ENCODE measurements around the gene KHK.

The KHK gene

DNA sequence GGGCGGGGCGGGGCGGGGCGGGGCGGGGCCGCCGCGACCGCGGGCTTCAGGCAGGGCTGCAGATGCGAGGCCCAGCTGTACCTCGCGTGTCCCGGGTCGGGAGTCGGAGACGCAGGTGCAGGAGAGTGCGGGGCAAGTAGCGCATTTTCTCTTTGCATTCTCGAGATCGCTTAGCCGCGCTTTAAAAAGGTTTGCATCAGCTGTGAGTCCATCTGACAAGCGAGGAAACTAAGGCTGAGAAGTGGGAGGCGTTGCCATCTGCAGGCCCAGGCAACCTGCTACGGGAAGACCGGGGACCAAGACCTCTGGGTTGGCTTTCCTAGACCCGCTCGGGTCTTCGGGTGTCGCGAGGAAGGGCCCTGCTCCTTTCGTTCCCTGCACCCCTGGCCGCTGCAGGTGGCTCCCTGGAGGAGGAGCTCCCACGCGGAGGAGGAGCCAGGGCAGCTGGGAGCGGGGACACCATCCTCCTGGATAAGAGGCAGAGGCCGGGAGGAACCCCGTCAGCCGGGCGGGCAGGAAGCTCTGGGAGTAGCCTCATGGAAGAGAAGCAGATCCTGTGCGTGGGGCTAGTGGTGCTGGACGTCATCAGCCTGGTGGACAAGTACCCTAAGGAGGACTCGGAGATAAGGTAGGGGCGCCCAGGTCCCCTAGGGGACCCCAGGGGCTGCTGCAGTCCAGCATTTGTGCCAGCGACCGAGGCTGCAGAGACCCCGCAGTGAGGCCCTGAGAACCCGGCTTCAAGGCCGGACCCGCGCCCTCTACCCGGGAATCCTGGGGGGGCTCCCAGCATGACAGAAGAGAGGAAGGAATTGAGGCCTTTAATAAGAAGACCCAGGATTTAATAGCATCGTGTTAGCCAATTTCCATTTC lies at the start of gene KHK:
TSS of gene KHK (plus strand) at position 49 of the 870 bp plus-strand sequence. CDS start at position 537, 488 bp downstream.
- DNase-seq = no peak

DNA sequence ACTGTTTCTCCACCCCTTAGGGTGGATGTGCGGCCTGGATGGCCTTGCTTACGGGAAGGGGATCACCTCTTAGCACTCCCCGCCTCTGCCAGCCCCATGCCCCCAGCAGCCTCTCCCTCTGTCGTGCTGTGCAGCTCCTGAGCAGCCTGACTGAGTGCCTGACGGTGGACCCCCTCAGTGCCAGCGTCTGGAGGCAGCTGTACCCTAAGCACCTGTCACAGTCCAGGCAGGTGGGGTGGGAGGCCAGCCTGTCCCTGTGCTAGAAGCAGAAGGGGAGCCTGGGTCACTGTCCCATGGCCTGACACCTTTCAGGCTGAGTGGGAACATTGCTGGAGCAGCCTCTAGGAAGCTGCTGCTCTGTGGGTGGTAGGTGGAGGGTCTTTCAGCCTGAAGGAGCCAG lies 48.6 kb upstream of the KHK start:
- no peak for DNase-seq

DNA sequence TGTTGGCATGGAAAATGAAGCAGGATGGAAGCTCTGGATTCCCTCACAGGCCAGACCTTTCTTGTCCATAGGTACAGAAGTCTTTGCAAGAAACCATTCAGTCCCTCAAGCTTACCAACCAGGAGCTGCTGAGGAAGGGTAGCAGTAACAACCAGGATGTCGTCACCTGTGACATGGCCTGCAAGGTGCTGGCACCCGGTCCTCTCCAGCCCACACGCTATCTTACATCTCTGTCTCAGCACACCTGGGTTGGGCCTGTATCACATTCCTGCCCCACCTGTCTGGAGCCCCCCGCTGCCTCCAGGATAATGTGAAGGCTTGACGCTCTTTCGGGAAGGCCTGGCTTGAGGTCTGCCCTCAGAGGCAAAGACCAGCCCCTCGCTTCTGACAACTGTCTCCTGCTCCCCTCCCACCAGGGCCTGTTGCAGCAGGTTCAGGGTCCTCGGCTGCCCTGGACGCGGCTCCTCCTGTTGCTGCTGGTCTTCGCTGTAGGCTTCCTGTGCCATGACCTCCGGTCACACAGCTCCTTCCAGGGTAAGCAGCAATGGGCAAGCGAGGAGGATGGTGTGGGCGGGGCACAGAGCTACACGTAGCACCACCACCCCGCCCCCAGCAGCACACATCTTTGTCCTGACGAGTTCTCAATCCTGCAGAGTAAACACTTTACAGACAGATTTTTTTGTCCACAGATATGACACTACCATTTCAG lies 47.8 kb upstream of the KHK start:
- no peak for DNase-seq

DNA sequence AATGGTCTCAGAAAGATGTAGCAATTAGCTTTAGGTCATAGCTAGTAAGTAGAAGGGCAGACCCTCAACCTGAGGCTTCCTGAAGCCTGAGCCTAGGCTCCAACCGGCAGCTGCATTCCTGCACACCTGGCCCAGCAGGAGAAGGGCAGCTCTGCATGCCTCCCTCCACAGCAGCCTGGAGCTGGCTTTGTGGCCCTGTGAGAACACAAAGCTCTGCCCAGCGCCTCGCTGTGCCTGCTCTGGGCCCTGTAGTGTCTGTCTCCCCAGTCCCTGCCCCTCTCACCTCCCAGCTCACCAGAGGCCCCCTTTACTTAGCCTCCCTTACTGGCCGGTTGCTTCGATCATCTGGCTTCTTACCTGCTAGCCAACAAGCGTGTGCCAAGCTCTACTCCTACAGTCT lies 47.1 kb upstream of the KHK start:
- no peak for DNase-seq

DNA sequence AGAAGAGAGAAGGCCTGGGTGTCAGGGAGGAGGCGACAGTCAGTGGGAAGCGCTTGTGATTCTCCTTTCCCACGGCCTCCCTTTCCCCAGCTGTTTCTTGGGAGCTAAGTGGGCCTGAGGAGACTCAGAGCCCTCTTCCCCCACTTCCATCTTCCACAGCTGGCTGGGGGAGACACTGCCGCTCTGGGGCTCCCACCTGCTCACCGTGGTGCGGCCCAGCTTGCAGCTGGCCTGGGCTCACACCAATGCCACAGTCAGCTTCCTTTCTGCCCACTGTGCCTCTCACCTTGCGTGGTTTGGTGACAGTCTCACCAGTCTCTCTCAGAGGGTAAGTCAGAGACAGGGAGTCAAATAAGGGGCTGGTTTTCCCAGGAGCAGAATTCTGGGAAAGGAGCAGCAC lies 46.7 kb upstream of the KHK start:
- DNase-seq = no peak

DNA sequence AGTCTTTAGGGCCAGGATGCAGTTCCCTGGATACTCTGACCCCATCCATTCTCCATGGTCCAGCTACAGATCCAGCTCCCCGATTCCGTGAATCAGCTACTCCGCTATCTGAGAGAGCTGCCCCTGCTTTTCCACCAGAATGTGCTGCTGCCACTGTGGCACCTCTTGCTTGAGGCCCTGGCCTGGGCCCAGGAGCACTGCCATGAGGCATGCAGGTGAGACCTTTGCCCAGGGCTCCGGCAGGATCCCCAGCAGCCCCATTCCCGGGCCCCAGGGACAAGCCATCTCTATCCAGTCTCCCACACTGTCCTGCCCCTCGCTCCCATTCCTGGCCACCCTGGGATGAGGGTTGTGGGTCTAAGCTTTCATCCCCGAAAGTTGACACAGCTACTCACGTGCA lies 46.3 kb upstream of the KHK start:
- no peak for DNase-seq

DNA sequence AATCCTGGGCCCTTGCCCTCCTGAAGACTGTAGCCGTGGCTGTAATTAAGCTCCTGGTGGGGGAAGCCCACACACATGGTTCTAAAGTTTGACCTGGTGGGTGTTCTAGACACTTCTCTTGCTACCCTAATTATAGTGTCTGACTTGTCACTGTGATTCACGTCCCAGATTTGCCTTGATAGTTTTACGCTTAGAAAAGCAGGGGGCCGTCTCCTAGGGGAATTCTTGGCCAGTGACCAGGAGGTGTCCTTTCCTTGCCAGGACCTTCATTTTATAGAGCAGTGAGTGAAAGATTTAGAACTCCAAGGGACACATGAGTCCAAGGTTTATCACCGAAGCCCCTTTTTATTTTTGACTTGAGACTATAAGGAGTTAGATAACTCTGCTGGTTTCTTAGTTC lies 44.8 kb upstream of the KHK start:
- no peak for DNase-seq

DNA sequence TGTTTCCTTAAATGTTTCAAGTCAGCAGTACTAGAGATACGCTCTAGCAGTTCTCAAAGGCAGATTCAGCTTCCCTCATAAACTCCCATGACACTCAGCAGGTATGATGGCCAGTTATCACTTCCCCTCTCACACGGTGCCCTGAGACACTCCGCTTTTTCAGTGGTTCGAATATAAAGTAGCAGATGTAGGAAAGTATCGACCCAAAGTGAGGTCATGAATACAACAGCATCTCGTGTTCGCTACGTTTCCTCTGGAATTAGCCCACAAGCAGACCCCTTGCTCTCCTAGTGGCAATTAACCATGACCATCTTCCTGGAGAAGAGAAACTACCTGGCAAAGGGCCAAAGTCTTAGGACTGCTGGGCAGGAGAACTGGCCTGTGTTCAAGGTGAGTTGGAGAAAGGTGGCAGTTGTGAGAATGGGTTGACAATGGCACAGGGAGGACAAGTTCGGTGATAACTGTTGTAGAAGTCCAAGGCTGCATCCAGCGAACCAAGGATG lies 44.4 kb upstream of the KHK start:
- DNase-seq = no peak

DNA sequence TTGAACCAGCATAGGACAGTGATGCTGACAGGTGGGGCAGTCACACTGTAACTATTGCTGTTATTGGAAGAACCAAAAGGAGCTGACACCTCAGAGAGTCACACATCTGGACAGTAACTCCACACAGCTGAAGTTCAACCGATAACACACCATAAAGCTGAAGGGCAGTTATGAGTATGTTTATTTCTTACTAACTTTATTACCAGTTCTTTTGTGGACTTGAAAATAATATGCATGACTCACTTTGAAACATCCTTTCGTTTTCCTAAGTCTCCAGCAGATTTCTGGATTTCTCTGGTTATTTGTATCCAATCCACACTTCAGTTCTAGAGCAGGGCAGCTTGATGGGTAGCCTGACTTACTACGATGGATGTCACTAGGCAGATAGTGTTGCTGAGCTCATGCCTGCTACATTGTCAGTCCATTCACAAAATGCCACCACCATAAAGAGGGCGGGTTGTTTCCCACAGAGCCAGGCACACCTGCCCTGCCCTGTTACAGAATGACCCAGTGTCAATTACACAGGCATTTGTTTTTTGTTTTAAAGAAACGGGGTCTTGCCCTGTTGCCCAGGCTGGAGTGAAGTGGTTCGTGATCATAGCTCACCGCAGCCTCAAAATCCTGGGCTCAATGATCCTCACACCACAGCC lies 43.5 kb upstream of the KHK start:
- no peak for DNase-seq

DNA sequence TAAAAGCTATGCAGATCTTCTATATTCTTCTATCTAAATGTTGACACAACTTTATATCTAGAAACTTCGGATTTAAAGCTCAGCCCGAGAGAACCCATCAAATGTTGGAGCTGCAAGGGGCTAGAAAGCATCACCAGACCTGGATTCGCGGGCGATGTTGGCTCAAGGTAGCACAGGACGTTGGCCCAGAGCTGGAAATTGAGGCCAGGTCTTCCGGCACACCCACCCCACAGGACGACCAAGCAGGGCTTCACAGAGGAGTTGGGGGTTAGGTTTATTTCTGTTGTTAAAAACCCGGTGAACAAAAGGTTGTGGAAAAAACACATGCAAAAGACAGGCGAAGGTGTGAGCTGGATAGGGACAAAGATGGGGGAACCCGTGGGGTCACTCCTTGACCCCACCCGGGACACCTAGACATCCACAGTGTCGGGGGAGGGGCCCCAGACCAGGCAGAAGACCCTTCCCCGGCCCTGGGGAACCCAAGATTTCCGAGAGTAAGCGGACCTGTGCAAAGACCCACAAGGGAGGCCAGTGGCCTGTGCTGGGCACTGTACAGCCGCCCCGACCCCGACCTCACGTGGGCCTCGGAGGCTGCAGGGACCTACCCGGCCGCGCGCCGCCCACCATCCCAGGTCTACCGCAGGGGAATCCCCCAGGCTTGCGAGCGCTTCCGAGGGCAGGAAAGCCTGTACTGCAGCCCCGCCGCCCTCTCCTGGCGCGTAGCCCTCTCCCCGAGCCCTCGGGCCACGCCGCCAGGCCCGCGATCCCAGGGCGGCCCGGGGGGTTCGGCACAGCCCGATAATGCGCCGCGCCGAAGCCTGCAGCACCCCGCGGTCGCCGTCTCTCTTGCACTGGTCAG lies 36.9 kb upstream of the KHK start:
- no peak for DNase-seq

DNA sequence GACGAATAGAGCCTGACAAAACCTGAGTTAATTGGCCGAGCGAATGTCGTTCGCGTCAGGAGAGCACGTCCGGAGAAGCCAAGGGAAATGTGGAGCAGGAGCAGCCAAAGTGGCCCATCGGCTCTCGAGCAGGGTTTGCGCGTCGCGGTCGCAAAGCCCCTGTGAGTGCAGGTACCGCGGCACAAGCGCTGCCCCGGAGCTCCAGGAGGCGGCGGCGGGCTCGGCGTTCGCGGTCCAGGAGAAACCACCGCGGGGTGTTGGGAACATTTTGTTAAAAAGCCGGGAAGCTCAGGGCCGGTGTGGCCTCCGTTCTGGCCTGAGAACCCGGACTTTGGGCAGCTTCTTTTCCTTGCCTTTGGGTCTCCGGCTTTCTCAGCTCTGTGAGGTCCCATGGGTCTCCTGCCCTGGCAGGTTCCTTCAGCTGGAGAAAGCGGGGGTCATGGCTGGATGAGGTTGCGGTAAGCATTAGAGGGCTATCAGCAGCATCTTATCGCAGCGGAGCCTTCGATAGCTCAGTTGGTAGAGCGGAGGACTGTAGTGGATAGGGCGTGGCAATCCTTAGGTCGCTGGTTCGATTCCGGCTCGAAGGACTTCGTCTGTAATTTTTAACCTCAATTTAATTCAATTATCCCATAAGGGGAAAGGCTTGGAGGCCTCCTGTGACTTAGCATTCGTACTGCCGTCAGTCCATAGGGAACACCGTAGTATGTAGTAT lies 36.1 kb upstream of the KHK start:
- peak; percentile 93 for DNase-seq

DNA sequence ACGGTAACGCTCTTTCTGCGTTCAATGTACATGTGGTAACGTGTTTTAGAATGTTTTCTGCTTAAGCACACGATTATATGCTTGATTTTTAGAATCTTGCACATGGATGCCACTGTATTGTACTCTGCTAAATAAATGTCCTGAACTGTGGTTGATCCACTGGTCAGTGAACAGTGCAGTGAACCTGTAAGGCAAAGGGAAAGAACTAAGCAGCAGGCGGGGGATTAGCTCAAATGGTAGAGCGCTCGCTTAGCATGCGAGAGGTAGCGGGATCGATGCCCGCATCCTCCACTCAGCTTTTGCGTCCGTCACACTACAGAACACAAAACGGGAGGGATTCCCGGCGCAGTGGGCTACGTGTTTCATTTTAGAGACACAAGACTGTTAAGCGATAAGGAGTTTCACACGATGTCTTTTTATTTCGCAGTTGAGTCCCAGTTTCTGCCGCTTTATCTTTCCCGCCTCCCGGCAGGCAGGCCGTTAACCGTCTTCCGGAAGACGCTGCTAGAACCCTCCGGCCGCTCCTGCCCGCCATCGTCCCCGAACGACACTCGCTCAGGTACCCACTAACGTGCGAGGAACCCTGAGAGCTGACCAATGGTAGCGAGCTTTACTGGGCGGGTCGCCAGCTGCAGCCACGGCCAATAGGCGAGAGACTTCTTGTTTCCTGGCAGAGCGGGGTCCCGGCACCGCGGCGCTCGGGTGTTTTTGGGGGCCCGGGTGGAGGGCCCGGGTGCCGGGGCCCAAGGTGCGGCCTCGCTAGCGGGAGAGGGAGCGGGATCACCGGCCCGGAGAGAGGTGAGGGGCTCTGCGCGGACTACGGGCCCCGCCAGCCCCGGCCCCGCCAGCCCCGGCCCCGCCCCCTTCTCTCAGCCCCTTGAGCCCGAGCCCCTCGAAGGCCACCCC lies 35.3 kb upstream of the KHK start, which contains the start of gene AGBL5:
TSS of gene AGBL5 (plus strand) at position 673 of the 906 bp plus-strand sequence. CDS start 1,291 bp downstream, outside the sequence.
- DNase-seq = peak; percentile 97

DNA sequence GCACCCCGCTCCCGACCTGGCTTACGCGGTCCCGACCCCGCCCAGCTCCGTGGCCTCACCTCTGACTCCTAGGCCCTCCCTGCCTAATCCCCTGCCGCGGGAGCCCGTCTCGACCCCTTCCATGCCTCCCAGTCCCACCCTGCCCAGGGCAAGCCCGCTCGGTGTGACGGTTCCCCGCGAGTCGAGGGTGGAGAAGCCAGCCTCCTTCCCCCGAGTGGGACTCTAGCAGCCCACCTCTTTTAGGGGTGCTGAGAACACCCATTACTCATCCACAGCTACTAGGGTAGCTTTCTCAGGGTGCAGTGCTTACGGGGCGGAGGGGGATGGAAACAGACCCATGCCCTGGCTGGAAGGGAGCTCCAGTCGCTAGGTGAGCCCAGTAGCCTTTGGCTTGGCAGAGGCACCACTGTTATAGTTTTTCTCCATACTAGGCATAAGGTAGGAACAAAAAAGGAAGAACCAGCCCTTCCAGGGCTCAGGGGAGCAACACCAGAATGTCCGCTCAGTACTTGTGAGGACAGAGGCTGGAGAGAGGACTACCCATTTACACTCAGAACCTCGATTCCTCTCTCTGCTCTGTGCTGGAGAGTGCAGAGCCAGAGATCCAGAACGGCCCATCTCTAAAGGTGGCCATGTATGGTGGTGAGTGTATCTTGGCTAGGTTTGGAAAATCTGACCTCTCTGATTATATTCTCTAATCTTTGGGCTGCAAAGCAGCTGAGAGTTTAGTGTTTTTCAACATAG lies 34.5 kb upstream of the KHK start:
- DNase-seq = peak; percentile 26

DNA sequence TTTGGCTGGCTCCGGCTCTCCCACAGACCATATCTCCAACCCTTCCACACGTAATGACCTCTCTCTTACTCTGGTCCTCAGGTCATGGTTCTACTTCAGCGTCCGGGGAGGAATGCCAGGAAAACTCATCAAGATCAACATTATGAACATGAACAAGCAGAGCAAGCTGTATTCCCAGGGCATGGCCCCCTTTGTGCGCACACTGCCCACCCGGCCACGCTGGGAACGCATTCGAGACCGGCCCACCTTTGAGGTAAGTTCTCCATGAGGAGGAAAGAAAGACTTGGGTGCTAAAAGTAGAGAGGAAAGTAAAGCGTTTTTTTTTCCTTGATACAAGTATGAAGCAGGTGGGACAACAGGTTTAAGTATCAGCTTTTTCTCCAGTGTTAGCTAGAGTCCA lies 33.3 kb upstream of the KHK start:
- no peak for DNase-seq

DNA sequence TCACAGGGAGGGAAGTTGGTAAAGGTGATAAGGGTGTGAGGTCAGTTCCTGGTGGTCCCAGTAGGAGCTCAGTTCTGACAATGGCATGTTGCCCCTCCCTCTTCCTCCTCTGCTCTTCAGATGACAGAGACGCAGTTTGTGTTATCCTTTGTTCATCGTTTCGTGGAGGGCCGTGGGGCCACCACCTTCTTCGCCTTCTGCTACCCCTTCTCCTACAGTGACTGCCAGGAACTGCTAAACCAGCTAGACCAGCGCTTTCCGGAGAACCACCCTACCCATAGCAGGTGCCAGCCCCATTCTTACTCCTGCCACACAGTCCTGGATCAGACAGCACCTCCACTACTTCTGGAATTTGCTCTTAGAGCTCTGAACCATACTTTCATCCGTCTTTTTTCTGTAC lies 32.8 kb upstream of the KHK start:
- no peak for DNase-seq

DNA sequence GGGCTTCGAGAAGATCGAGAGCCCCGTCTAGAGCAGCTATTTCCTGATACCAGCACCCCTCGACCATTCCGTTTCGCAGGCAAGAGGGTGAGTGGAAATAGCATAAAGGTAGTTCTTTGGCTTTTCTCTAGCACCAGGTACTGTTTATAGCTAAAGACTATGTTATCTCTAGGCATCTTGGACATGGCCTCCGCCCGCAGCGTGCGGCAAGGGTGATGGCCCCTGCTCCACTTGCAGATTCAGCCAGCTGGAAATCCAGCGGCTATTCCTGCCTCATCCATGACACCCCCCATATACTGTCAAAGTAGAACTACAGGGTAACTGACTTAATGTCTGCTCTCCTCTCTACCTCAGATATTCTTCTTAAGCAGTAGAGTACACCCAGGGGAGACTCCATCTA lies 31.9 kb upstream of the KHK start:
- no peak for DNase-seq

DNA sequence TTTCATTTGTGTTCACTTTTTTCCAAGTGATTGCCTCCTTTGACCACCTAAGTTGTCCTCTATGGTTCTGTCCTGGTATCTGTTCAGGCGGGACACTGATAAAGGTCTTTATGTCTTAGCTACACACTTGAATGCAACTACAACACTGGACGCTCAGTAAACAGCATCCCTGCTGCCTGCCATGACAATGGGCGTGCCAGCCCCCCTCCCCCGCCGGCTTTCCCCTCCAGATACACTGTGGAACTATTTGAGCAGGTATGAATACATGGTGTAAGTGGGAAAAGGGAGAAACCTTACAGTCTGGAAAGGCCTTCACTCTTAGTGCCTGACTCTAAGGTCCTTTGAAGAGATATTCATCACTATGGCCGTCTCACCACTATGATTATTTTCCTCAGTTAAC lies 29.4 kb upstream of the KHK start:
- DNase-seq = no peak

DNA sequence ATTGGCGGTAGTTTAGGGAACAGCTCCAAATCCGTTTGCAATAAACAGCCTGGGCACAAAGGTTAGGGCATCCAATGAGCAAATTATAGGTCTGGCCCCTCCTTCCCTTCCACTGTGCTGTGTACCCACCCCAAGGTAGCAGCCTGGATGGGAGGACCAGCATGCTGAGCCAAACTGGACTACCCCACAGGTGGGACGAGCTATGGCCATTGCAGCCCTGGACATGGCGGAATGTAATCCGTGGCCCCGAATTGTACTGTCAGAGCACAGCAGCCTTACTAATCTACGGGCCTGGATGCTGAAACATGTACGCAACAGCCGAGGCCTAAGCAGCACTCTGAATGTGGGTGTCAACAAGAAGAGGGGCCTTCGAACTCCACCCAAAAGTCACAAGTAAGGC lies 28.4 kb upstream of the KHK start:
- no peak for DNase-seq

DNA sequence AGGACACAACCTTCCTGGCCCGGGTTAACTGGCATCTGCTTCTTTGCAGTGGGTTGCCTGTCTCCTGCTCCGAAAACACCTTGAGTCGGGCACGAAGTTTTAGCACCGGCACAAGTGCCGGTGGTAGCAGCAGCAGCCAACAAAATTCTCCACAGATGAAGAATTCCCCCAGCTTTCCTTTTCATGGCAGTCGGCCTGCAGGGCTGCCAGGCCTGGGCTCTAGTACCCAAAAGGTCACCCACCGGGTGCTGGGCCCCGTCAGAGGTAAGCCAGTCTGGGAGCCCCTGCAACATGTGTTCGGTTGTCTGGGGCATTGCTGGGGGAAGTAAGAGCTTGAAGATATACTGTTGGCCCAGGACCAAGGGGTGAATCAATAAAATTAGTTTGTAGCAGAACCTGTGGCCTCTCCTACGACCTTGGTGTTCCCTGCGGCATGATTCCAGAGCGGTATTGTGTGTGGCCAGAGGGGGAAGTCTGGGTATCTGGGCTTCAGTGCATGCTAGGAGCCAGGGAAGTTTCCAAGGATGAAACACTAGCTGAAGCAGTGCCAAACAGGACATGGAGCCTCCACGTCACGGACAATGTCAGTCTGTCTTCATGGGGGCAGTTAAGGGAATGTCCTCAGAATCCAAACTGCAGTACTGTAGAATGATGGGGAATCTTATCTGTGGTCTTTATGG lies 27.3 kb upstream of the KHK start:
- no peak for DNase-seq
